Left ventricle myocardium superior (tissue), 1 donor: ENCODE measurements around the gene KLF8. TPM values are rescaled to one million over a fixed set of nuclear protein-coding genes. Genes with fewer than 3 reads are reported as not detected.

Source experiments
- ATAC-seq: fragments of 200-7000 bp; cut with Tn5 transposase; one replicate; pipeline ENCODE4 v1.9.1; 2020; ENCODE audit warnings: mild to moderate bottlenecking, moderate library complexity
- DNase-seq: peaks from one replicate; pipeline ENCODE4 v3.0.0-alpha.2; 2020
- intact Hi-C: fragments of 100-400 bp; cut with micrococcal nuclease; formaldehyde crosslinking; loops from one replicate; pipeline ENCODE4 v1.11.0; 2022
- total RNA-seq: library from RNA; stranded (reverse); fragmentation: NEBNext Ultra II Directional; extraction: Animal tissue kit (Norgen Biotek cat#: 25700); gene quantifications from one replicate; pipeline ENCODE4 v1.2.1, GENCODE V29; 2021
- donor health status: DM: no; HTN: yes; CAD: no; lungs with severe emphysema.

Gene KLF8
- total RNA-seq, 1 donor from 2014 or later: 3.4 TPM

GRCh38 chrX:56289449-56289848 lies 57.3 kb downstream of the KLF8 start:
- ATAC-seq (no peak), DNase-seq (no peak)
- intact Hi-C loops: no loop called here

GRCh38 chrX:56308726-56309125 lies 76.6 kb downstream of the KLF8 start:
- DNase-seq (no peak), ATAC-seq (no peak)
- intact Hi-C loops: no loop called here

GRCh38 chrX:56309881-56310280 lies 77.7 kb downstream of the KLF8 start:
- DNase-seq: no peak
- ATAC-seq: no peak
- intact Hi-C loops: no loop called here

DNA sequence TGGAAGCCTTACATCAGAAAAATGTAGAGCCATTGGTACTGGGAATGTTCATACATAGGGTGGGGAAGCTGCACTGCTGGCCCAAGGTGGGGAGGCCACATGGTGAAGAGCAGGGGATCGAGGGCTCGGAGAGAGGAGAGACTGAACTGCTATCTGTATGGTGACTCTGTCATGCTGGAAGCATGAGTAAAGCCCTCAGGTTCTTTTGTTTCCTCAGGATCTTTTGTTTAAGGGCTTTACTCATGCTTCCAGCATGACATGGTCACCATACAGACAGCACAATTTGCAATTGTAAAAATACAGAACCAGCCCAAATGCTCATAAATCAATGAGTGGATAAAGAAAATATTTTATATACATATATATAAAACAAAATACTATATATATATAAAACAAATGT lies 78.4 kb downstream of the KLF8 start:
- DNase-seq (no peak), ATAC-seq (no peak)
- intact Hi-C loops: no loop called here

GRCh38 chrX:56313308-56313707 lies 81.2 kb downstream of the KLF8 start:
- DNase-seq (no peak), ATAC-seq (no peak)
- intact Hi-C loops: no loop called here

DNA sequence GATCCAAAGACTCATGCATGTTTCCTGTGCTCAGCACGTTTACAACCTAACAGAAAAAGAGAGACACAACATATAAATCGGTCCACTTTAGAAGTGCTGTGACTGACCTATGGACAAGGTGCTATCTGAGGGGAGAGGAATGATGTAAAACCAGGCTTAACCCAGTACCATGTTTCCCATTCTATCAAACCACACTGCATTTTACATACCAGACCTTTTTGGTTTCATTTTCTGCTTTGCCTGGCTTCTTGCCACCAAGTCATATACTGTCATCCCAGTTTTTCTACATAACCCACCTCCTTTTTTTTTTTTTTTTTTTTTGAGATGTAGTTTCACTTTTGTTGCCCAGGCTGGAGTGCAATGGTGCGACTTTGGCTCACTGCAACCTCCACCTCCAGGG lies 82.2 kb downstream of the KLF8 start:
- intact Hi-C loops: no loop called here
- DNase-seq (no peak), ATAC-seq (no peak)

DNA sequence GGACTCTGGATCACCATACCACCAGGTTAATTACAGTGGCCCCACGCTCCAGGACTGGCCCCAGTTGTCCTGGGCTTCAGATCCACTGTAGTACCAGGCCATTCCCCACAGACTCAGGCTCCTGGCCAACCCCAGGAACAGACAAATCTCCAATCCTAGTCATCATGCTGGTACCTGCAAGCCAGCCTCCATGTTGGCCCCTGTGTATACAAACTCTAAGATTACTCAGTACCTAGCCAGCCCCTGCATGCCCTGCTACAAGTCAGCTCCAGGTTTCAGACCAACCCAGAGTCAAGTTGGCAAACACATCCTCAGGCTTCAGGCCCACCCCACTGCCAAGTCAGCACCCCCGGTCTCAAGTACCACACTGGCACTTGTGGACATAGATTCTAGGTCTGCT lies 85.9 kb downstream of the KLF8 start:
- ATAC-seq: no peak
- intact Hi-C loops: no loop called here
- DNase-seq: no peak

GRCh38 chrX:56319165-56319564 lies 87.0 kb downstream of the KLF8 start:
- DNase-seq: no peak
- ATAC-seq: no peak
- intact Hi-C loops: no loop called here
